Loucy (cell line): ENCODE results near the gene ABHD6.

Experiments used
- CTCF ChIP-seq: fragments of 200-600 bp; sonication (generic); conservative IDR thresholded peaks from 2 replicates; pipeline ENCODE4 v1.5.1; 2014; ENCODE audit warnings: mild to moderate bottlenecking, antibody characterized with exemption, low read length
- EZH2phosphoT487 ChIP-seq: fragments of 200-600 bp; IDR thresholded peaks from 2 replicates; pipeline ENCODE4 v1.6.1; 2018; ENCODE audit warnings: antibody characterized with exemption, mild to moderate bottlenecking, moderate library complexity, borderline replicate concordance

DNA sequence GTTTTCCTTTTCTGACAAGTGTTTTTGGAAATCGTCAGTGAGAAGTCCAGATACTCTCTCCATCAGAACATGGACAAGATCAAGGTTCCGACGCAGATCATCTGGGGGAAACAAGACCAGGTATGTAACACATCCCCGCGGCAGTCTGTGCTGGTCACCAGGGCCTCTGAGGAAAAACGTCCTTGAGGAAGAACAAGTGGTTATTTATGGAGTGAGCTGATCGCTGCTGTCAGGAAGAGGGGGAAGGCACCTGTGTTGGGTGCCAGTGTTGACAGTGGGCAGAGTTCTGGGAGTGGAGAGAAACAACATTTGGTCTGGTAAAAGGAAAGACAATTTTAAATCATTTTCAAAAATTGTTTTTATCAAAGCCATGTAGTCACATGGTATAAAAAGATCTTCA lies 47.7 kb downstream of the ABHD6 start:
- TF ChIP-seq EZH2phosphoT487, result no peak
- TF ChIP-seq CTCF, result no peak
